COLO668 (cell line): Measurements from ENCODE around the gene SOX13.
"Not testable (repeated sequence)": the region's sequence is repeated elsewhere in the genome, so short reads cannot be mapped to it uniquely, and the experiment has no call there.

Experiments used
- DNase-seq: peaks from one replicate; lab custom pipeline; 2025; ENCODE audit not compliant: unreplicated experiment; lab: John Stamatoyannopoulos, UW

SOX13 gene

DNA sequence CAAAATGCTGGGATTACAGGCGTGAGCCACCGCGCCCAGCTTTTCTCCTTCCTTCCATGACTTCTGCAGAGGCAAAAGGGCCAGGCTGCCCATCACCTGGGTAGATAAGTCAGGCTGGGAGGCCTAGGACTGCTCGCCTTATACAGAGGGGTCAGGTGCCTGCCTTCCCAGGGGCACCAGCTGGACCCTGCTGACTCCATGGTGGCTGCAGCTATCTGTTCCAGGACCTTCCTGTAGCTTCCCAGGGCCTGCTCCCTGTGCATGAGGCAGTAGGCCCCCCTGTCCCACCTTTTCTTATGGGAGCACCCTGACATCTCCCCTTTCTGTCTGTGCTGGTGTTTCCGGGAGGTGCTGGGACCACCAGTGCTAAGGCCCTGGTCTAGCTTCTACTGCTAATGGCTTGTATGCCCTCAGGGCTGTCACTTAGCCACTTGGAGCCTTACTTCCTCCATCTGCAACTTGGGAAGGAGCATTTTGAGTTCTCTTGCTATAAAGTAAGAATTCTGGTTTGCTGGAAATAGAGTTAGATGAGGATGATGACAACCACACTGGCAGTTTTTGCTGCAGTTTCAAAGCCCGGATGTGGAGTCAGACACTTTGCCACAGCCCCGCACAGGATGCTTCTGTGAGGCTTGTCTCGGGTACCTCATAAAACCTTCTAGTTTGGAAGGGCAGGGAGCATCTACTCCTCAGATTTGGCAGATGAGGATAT lies 14.4 kb downstream of the SOX13 start:
- no peak for DNase-seq

DNA sequence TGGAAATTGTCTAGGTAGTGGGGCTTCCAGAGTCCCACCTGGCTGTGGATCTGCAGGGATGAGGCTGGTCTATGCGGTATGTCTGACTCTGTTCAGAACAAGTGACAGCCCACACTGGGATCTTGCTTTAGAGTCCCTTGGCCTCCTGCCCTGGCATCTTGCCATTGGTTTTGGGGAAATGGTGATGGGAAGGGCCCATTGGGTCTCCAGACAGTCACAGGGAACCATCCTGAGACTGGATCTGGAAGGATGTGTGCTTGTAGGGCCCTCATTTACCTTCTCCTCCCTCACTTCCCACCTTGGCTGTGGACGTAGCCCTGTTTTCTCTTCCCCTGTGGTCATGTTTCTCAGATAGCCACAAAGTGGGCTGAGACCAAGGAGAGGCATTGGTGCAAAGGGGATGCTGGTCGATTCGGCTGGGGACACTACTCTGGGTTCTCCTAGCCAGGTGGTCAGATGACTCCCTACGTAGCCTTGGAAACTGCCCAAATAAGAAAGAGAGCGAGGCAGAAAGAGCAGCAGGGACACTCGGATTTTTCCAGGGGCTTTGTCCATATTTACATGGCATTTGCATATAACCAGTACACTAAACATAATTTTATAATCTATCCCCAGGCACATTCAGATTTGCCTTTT lies 15.1 kb downstream of the SOX13 start:
- no peak for DNase-seq

DNA sequence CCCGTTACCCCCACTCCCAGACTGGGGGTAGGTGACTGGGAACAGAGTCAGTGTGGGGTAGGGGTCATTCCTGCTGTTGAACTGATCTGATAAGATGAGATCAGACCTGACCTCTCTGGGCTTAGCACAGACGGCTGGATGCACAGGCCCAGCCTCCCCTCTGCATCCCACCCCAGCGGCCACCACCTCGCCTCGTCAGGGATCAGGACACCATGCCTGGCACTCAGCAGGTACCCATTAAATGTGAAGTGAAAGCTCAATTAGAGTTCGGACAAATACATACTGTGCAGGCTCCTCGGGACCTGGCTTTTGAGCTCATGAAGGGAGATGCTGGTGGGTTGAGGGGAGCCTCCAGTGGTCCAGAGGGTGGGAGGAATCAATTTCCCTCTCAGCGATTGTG lies 15.7 kb downstream of the SOX13 start:
- DNase-seq: no peak

DNA sequence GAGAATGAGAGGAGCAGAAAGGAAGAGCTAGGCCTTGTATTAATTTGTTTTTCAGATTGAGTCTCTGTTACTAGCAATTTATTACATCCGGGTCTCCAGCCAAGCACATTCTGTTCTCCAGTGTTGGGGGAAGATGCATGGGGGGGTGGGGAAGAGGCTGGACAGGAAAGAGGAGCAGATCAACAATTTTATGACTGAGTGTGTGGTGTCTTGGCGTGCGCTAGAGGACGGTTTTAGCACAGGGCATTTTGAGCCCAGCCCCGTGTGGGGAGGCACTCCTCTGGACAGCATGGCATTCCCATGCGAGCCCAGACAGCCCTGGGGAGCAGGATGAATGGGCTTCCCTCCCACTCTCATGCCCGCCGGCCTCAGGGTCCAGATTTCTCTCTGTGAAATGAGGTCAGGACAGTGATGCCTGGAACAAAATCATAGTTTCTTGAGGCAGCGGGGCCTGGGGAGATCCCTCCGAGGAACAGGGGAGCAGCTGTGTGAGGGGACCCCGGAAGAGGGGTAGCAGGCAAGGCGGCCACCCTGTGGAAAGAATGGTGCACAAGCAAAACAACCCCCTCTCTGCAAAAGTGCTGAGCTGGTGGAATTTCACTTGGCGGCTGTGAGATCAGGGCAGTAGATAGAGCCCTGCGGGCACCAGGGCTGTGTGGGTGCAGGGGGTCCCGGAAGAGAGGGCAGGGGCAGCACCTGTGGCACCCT lies 16.3 kb downstream of the SOX13 start:
- no peak for DNase-seq

DNA sequence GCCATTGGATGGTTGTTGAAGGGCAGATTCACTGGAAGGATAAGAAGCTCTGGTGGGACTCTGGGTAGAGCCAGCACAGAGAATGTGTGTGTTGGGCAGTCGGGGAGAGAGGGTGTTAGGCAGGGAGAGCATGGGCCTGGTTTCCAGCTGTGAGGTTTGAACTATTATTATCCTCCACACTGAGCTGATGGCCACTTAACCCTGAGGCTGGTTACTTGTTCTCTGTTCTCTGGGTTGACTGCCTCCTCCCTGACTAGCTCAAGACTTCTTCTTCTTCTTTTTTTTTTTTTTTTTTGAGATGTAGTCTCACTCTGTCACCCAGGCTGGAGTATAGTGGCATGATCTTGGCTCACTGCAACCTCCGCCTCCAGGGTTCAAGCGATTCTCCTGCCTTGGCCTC lies 17.2 kb downstream of the SOX13 start:
- not testable (repeated sequence) for DNase-seq

DNA sequence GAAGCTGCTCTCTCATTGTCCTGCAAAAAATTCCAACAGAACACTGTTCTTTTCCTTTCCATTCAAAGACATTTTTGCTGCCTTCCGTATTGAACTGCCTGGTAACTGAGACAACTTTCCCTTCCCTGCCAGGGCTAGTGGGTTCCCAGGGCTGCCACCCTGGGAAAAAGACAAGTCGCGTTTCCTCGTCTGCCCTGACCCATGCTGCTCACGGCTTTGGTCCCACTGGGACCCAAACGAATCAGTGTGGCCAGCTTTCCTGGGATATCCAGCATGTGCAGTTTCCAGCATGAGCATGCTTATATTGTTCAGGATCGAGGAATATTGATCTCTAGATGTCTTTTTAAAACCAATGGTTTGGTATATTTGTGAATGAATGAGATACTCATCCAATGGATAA lies 18.2 kb downstream of the SOX13 start:
- DNase-seq: no peak

DNA sequence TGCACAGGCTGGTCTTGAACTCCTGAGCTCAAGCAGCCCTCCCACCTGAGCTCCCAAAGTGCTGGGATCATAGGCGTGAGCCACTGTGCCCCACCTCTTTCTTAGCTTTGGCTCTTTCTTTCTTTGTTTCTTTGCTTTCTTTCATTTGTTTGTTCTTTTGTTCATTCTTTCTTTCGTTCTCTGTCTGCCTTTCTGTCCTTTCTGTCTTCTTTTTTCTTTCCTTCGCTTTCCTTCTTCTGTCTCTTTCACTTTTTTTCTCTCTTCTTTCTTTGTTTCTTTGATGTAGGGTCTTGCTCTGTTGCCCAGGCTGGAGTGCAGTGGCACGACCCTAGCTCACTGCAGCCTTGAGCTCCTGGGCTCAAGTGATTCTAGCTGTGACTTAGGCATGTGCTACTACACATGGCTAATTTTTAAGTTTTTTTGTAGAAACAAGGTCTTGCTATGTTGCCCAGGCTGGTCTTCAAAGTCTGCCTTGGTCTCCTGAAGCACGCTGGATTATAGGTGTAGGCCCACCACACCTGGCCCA lies 18.9 kb downstream of the SOX13 start:
- DNase-seq: no peak

DNA sequence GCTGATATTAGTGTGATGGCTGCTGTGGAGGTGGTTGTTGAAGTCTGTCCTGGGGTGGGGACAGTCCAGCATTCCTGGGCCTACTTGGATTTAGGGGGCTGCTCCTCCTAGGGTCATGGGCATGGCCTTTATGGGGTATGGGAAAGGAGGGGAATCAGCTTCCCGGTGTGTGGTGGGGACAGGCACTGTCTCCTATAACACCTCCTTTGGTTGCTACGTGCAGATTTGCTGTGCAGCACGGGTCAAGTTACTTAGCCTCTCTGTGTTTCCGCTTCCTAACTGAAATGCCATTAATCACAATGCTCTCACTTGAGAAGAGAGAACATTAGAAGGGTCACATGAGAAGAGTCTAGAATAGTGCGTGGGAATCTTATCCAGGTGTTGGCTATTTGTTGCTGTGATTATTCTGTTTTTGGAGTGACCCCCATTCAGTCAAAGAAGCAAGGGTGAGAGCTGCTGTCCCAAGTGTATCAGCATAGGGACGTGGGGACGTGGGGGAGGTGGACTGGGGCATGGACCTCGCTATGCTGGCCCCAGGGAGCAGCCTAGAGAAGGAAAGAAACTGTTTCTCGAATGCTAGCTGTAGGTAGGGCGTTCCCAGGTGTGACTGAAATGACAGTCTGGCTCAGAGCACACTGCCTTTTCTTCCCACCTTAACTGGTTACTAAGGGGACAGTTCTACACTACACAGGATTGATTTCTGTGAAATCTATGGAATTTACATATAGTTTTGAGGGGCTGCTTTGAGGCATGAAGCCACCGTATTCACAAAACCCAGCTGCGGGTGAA lies 19.9 kb downstream of the SOX13 start:
- peak; percentile 76 for DNase-seq

DNA sequence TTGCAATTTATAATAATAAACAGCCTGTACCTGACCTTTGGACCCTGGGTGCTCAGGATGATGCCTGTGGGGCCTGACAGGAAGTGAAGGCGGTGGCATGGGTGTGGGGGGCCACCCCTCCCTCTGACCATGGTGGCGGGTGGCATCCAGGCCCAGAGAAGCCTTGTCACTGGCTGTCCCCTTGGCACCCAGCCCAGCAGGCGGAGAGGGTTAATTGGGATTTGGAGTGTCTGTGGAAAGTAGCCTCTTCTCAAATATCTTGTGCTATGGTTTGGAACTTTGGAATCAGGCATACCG lies 20.5 kb downstream of the SOX13 start:
- peak; percentile 97 for DNase-seq

DNA sequence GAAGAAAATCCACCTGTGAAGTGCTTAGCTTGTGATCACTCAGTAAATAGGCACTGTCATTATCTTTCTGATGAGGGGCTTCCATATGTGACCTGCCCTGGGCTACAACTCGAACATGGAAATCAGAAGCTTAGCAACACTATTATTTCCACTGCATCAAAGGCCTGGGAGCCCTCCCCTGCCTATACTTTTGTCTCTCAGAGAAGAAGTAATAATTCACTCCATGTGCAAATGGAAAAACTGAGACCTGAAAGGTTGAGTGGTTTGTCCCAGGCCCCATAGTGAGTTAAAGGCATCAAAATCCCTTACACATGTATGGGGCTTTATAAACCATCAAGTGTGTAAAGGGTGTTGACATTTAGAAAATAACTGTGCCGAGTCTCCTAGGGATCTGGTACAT lies 20.9 kb downstream of the SOX13 start:
- peak; percentile 58 for DNase-seq

DNA sequence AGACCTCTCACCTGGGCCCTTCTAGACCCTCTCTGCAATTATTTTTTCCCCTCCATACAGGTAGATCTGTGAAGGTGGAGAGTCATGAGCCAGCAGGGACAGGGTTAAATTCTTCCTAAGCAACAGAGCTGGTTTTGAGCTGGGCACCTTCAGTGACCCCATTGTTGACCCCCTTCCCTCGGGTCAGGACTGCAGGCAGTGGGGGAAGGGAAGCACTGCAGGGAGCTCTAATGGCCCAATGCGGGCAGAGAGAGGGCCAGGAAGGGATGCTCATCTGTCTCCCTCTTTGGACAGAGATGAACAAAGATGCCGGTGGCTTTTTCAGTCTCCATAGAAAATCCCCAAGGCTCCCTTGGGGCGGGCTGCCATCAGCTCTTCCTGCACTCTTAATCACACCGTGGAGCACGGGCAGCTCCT lies 21.4 kb downstream of the SOX13 start:
- no peak for DNase-seq

DNA sequence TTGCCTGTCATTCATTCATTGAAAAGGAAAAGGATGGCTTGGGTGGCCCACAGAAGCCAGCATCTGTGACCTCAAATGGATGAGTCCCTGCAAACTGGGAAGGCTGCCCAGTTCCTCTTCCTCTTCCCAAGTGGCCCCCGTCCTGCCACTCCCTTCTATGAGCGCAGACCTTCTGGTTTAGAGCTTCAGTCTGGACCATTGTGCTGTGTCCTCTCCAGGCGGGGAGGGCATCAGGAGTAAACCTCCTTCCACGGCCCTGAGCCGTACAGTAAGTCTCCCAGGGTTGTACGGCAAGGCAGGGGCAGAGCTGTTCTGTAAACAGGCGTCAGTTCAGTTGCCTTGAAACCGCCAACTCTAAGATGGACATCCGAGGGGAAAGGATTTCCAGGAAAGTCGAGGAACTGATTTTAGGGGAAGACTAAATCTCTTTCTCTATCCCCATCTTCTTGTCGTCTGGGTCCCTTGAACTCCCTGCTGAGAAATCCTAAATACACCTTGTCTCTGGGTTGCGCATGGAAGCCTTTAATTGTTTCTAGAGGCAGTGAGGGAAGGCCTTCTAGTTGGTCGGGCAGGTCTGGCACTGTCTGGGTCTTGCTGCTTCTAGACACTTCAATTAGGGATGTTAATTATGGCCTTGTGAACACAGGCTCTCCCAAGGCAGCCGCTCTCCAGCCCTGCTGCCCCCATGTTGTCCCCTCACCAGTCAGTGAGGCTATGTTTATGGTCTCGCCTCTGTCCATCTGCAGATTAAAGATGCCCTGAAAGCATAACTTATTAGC lies 22.1 kb downstream of the SOX13 start:
- no peak for DNase-seq

DNA sequence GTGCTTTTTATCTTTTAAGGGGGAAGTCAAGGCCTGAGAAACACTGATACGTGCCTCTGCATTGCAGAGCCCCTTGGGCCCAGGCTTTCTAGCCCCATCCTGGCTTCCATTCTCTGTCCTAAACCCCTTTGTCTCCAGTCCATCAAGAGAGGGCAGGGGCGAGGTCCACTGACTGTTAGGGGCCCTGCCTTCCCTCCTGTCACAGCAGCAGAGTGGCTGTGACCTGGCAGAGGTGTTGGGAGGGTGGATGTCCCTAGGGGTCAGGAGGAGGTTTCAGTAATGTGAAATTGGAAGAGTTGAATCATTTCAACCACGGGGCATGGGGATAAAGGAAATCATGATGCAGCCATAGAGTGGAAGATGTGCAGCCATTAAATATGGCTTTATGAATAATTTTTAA lies 24.0 kb downstream of the SOX13 start:
- no peak for DNase-seq

DNA sequence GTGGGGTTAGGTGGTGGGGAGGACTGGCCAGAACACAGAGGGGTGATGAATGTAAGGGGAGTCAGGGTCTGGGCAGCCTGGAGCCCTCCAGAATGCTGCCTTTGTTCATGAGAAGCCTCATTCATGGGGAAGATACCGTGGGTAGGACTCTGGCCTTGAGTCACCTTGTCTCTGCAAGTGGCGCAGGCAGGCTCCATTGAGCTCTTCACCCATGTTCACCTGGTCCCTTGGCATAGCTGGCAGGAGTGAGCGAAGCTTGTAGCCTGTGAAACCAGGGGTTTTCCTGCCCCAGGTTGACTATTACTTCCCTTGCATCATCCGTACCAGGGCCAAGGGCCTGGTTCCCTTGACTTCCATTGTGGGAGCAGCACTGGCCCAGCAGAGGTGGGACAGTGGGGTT lies 25.8 kb downstream of the SOX13 start:
- no peak for DNase-seq

DNA sequence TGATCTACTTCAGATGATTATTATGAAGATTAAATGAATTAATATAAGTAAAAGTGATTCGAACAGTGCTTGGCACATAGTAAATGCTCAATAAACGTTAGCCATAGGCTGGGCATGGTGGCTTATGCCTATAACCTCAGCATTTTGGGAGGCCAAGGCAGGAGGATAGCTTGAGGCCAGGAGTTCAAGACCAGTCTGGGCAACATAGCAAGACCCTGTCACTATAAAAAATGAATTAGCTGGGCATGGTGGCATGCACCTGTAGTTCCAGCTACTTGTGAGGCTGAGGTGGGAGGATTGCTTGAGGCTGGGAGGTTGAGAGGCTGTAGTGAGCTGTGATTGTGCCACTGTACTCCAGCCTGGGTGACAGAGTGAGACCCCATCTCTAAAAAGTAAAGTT lies 26.8 kb downstream of the SOX13 start:
- not testable (repeated sequence) for DNase-seq

DNA sequence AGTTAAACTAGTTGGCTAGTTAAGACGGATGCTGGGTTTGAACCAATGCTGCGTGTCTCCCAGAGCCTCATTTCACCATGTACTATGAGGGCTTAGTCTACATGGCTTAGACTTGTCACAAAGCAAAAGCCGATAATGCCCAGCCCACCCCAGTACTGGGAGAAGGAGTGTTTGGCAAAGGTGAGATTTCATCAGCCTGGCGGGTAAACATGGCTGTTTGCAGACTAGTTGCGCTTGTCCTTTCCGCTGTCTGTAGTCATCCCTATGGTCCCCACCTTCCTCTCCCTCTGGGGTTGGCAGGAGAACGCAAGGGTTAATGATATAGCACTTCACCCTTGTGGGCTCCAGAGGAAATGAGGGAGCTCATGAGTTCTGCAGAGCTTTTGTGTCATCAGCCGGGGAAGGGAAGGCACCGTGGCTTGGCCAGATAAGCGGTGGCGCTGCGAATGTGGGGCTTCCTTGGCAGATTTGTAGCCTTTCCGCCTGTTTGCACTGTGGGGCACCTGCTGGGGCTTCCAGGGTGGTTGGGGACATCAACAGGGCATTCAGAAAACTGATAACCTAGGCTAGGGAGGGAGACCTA lies 29.2 kb downstream of the SOX13 start:
- DNase-seq: peak; percentile 85

DNA sequence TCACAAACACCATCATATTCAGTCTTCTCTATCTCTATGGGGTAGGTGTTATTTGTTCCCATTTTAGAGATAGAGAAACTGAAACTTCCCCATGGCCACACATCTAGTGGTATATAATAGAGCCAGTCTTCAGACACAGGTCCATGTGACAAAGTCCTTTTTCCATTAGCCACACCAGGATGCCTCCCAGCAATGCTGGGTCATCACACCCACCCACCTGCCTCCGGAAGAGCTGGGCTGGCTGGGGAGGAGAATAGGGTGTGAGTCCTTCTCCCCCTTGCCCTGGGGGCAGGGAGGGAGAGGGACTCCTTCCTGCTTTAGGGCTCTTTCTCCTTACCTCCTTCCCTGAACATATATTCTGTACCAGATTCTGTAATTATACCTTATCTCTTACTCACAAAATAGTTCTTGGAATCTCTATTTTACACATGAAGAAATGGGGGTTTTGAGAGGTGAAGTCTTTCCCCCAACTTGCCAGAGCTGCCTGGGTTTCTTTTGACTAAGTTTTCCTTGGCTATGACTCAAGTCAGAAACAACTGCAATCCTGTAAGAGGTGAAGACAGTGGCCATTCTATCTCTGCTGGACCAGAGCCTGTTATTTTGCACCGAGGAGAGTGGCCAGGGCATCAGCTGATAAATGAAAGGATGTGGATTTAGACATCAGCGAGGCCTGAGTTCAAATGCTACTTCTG lies 30.0 kb downstream of the SOX13 start:
- peak; percentile 88 for DNase-seq

DNA sequence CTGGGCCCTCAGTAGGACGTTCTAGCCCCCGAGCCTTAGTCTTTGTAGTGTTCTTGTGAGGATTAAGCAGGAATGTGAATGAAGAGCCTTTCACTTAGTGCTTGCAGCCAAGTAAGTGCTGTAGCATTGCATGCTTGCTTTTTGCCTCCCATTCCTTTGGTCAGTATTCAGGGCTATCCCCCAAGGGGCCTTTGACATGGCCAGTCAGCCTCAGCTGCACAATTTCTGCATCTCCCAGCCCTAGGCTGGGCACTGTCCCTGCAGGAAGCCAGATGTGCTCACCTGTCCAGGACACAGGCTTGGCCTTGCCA lies 30.5 kb downstream of the SOX13 start:
- no peak for DNase-seq

DNA sequence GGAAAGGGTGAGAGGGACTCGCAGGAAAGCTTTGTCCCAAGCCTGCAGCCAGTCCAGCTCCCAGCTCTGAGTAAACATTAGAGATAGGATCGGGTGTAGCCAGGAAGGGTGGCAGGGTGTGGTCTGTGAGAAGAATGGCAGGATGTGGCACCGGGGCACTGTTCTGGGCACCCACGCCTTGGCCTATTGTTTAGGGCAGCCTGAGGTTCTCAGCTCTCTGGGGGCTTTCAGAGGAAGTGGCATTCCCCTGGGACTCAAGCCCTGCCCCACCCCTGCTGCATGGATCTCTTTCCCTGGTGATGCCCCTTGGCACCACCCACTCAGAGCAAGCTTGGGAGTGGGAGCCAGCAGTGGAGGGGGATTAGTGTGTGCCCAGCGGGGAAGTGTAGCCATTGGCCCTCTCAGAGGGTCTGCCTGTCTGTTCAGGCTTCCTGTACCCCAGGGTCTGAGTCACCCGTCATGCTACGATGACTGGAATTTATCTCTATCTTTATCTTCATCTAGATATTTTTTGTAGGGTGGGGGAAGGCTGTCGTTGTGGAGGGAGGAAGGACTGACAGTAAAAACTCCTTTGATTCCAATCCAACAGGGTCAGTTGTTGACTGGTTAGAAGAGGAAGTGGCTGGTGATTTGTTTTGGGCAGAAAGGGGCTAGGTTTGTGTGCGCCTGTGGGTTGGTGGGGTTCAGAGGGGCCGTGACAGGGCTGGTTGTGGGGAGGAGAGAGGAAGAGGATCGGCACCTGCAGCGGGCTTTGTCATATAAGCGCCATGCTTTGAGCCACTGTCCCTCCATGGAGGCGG lies 31.6 kb downstream of the SOX13 start:
- peak; percentile 81 for DNase-seq
